Measurements from ENCODE around the gene SGMS1. TPM values are rescaled to one million over a fixed set of nuclear protein-coding genes. Genes with fewer than 3 reads are reported as not detected.

SGMS1 gene
- total and polyA plus RNA-seq, 5 donors = 12.0 to 26.0 (median 24.5) TPM

GRCh38 chr10:50325449-50326171 lies 298.1 kb downstream of the SGMS1 start:
- DNase-seq (peak; percentile 63 to 88 (median 77)), ATAC-seq (peak; percentile 84 to 85)
- Histone ChIP-seq H3K4me3 (ENCODE audit: low read length) (peak overlapping the region; percentile 53), H3K9me3 (ENCODE audit: control insufficient read depth, low read length) (no peaks in the 10 kb centered on the region), H3K27ac (ENCODE audit: low read length) (peak overlapping the region; percentile 29), H3K27me3 (ENCODE audit: control insufficient read depth, insufficient read depth) (no peaks in the 10 kb centered on the region), H3K4me1 (ENCODE audit: control insufficient read depth, insufficient read depth, low read length) (peaks cover 7% of the 10 kb centered on the region)
- 40% methylated on average over 6 of the region's 6 CpGs for WGBS
- intact Hi-C loops (cut with DNase I) = loop anchor here in 1 of 4 donors (10.0 kb wide), 1 partner anchor 299 kb away; the partner anchor contains the start of gene SGMS1

- Histone ChIP-seq H3K27ac (ENCODE audit: low read length) (peak overlapping the region; percentile 68), H3K4me3 (ENCODE audit: low read length) (no peak overlapping the region), H3K4me1 (ENCODE audit: control insufficient read depth, insufficient read depth, low read length) (peaks cover 7% of the 10 kb centered on the region), H3K9me3 (ENCODE audit: control insufficient read depth, low read length) (no peaks in the 10 kb centered on the region), H3K27me3 (ENCODE audit: control insufficient read depth, insufficient read depth) (no peaks in the 10 kb centered on the region)
- ATAC-seq = no peak
- 95% methylated on average over 4 of the region's 4 CpGs for WGBS
- DNase-seq = no peak
- intact Hi-C loops (cut with DNase I) = loop anchor here in 1 of 4 donors (10.0 kb wide), 1 partner anchor 300 kb away; the partner anchor contains the start of gene SGMS1
Observed at GRCh38 chr10:50324680-50325393, 298.9 kb downstream of the SGMS1 start.

GRCh38 chr10:50324046-50324445 lies 299.7 kb downstream of the SGMS1 start:
- peaks cover 7% of the 10 kb centered on the region for H3K4me1 ChIP-seq (ENCODE audit: control insufficient read depth, insufficient read depth, low read length)
- 97% methylated on average over 2 of the region's 2 CpGs for WGBS

GRCh38 chr10:50322077-50322476 lies 301.7 kb downstream of the SGMS1 start:
- ATAC-seq (no peak), DNase-seq (no peak)
- Histone ChIP-seq H3K4me3 (ENCODE audit: low read length) (no peak overlapping the region), H3K27me3 (ENCODE audit: control insufficient read depth, insufficient read depth) (no peaks in the 10 kb centered on the region), H3K4me1 (ENCODE audit: control insufficient read depth, insufficient read depth, low read length) (peaks cover 7% of the 10 kb centered on the region), H3K9me3 (ENCODE audit: control insufficient read depth, low read length) (no peaks in the 10 kb centered on the region), H3K27ac (ENCODE audit: low read length) (peak overlapping the region; percentile 58)
- WGBS = 60% methylated on average over 3 of the region's 3 CpGs
- intact Hi-C loops (cut with DNase I) = loop anchor here in 1 of 4 donors (10.0 kb wide), 1 partner anchor 303 kb away; the partner anchor contains the start of gene SGMS1

More at GRCh38 chr10:50324046-50324445, 299.7 kb downstream of the SGMS1 start:
- no peaks in the 10 kb centered on the region for H3K9me3 ChIP-seq (ENCODE audit: control insufficient read depth, low read length)
- H3K27ac ChIP-seq (ENCODE audit: low read length) = peak overlapping the region; percentile 68
- H3K27me3 ChIP-seq (ENCODE audit: control insufficient read depth, insufficient read depth) = no peaks in the 10 kb centered on the region
- intact Hi-C loops (cut with DNase I) = loop anchor here in 1 of 4 donors (10.0 kb wide), 1 partner anchor 301 kb away; the partner anchor contains the start of gene SGMS1
- no peak for DNase-seq
- no peak for ATAC-seq
- no peak overlapping the region for H3K4me3 ChIP-seq (ENCODE audit: low read length)

GRCh38 chr10:50318129-50318528 lies 305.6 kb downstream of the SGMS1 start:
- no peak for DNase-seq
- intact Hi-C loops (cut with DNase I) = loop anchor here in 1 of 4 donors (10.0 kb wide), 1 partner anchor 97 kb away; no protein-coding TSS in a partner anchor
- Histone ChIP-seq H3K9me3 (ENCODE audit: control insufficient read depth, low read length) (no peaks in the 10 kb centered on the region), H3K4me3 (ENCODE audit: low read length) (no peak overlapping the region), H3K27me3 (ENCODE audit: control insufficient read depth, insufficient read depth) (no peaks in the 10 kb centered on the region), H3K4me1 (ENCODE audit: control insufficient read depth, insufficient read depth, low read length) (peaks cover 9% of the 10 kb centered on the region), H3K27ac (ENCODE audit: low read length) (no peak overlapping the region)
- ATAC-seq = no peak

- intact Hi-C loops (cut with DNase I) = loop anchor here in 1 of 4 donors (10.0 kb wide), 1 partner anchor 98 kb away; no protein-coding TSS in a partner anchor
- ATAC-seq = no peak
- WGBS = 86% methylated on average over 5 of the region's 5 CpGs
Observed at GRCh38 chr10:50316695-50317648, 306.8 kb downstream of the SGMS1 start.

GRCh38 chr10:50316174-50316573 lies 307.6 kb downstream of the SGMS1 start:
- no peak for ATAC-seq
- H3K27ac ChIP-seq (ENCODE audit: low read length) = no peak overlapping the region
- WGBS = 44% methylated on average over 3 of the region's 3 CpGs

More at GRCh38 chr10:50316695-50317648, 306.8 kb downstream of the SGMS1 start:
- DNase-seq = no peak
- Histone ChIP-seq H3K4me1 (ENCODE audit: control insufficient read depth, insufficient read depth, low read length) (peaks cover 9% of the 10 kb centered on the region), H3K9me3 (ENCODE audit: control insufficient read depth, low read length) (no peaks in the 10 kb centered on the region), H3K27ac (ENCODE audit: low read length) (no peak overlapping the region), H3K27me3 (ENCODE audit: control insufficient read depth, insufficient read depth) (no peaks in the 10 kb centered on the region), H3K4me3 (ENCODE audit: low read length) (no peak overlapping the region)

GRCh38 chr10:50315424-50315823 lies 308.3 kb downstream of the SGMS1 start:
- no peak for ATAC-seq
- Histone ChIP-seq H3K9me3 (ENCODE audit: control insufficient read depth, low read length) (no peaks in the 10 kb centered on the region), H3K4me1 (ENCODE audit: control insufficient read depth, insufficient read depth, low read length) (peaks cover 6% of the 10 kb centered on the region), H3K4me3 (ENCODE audit: low read length) (no peak overlapping the region), H3K27ac (ENCODE audit: low read length) (no peak overlapping the region), H3K27me3 (ENCODE audit: control insufficient read depth, insufficient read depth) (no peaks in the 10 kb centered on the region)
- intact Hi-C loops (cut with DNase I) = loop anchor here in 1 of 4 donors (10.0 kb wide), 1 partner anchor 99 kb away; no protein-coding TSS in a partner anchor
- DNase-seq = no peak

More at GRCh38 chr10:50316174-50316573, 307.6 kb downstream of the SGMS1 start:
- H3K9me3 ChIP-seq (ENCODE audit: control insufficient read depth, low read length) = no peaks in the 10 kb centered on the region
- DNase-seq = no peak
- H3K27me3 ChIP-seq (ENCODE audit: control insufficient read depth, insufficient read depth) = no peaks in the 10 kb centered on the region
- H3K4me3 ChIP-seq (ENCODE audit: low read length) = no peak overlapping the region
- peaks cover 6% of the 10 kb centered on the region for H3K4me1 ChIP-seq (ENCODE audit: control insufficient read depth, insufficient read depth, low read length)
- intact Hi-C loops (cut with DNase I) = loop anchor here in 1 of 4 donors (10.0 kb wide), 1 partner anchor 99 kb away; no protein-coding TSS in a partner anchor

- WGBS = 96% methylated on average over 10 of the region's 10 CpGs
- H3K27ac ChIP-seq (ENCODE audit: low read length) = no peak overlapping the region
- ATAC-seq (no peak), DNase-seq (no peak)
- intact Hi-C loops (cut with DNase I) = loop anchor here in 1 of 4 donors (10.0 kb wide), 1 partner anchor 100 kb away; no protein-coding TSS in a partner anchor
- no peaks in the 10 kb centered on the region for H3K9me3 ChIP-seq (ENCODE audit: control insufficient read depth, low read length)
- H3K27me3 ChIP-seq (ENCODE audit: control insufficient read depth, insufficient read depth) = no peaks in the 10 kb centered on the region
- H3K4me1 ChIP-seq (ENCODE audit: control insufficient read depth, insufficient read depth, low read length) = peaks cover 6% of the 10 kb centered on the region
- no peak overlapping the region for H3K4me3 ChIP-seq (ENCODE audit: low read length)
Observed at GRCh38 chr10:50314169-50315071, 309.3 kb downstream of the SGMS1 start.

Data from right cardiac atrium (tissue), 5 donors.